Endothelial cell of umbilical vein (primary cell): Measurements from ENCODE around the gene MELTF. TPM values are rescaled to one million over a fixed set of nuclear protein-coding genes. Genes with fewer than 3 reads are reported as not detected.

ENCODE experiments used
- BruUV-seq: library from RNA; stranded (reverse); fragments of 400-500 nt; replicated peaks from 2 replicates; lab custom pipeline; 2021; lab: Mats Ljungman, UMichigan
- CTCF ChIA-PET: fragments of 300-600, 350-600 bp; sonication (Branson Sonifier 250); formaldehyde crosslinking; loops from one replicate; lab custom pipeline; 2021; ENCODE audit warnings: antibody characterized with exemption, inconsistent platforms; lab: Charles Lee
- POLR2A ChIA-PET: fragments of 300-600, 350-600 bp; sonication (Branson Sonifier 250); formaldehyde crosslinking; loops from one replicate; lab custom pipeline; 2021; ENCODE audit warnings: antibody characterized with exemption, inconsistent platforms; lab: Charles Lee
- DNase-seq: peaks from one replicate; pipeline ENCODE4 v3.0.0-alpha.2; 2011; ENCODE audit warnings: low read depth, low spot score
- FAIRE-seq: peaks from 2 replicates; lab custom pipeline; 2011; peaks lifted over from hg19 to GRCh38; lab: Jason Lieb, UNC
- H2AFZ ChIP-seq: 2 replicates; pipeline ENCODE4 v1.6.0; 2012; ENCODE audit warnings: low read depth, low read length, control low read depth, inconsistent platforms
- H3K27ac ChIP-seq: 2 replicates; pipeline ENCODE4 v1.5.1; 2011; ENCODE audit warnings: low read depth, mild to moderate bottlenecking, control low read depth, low read length, moderate library complexity; ENCODE audit not compliant: insufficient read depth
- H3K27me3 ChIP-seq, 2 experiments: 2 replicates each; pipeline versions ENCODE4 v1.6.0 to v1.6.1; 2011; ENCODE audit warnings: low read length in 2 of 2, mixed read lengths in 1 of 2; ENCODE audit not compliant: control insufficient read depth in 2 of 2, insufficient read depth in 2 of 2
- H3K36me3 ChIP-seq, 2 experiments: 2 replicates in 1 of 2; 3 replicates in 1 of 2; pipeline ENCODE4 v1.5.1; 2011; ENCODE audit warnings: low read length in 2 of 2, mild to moderate bottlenecking in 1 of 2, moderate library complexity in 1 of 2; ENCODE audit not compliant: control insufficient read depth in 2 of 2, insufficient read depth in 2 of 2; ENCODE audit errors: extremely low read depth in 1 of 2
- H3K4me1 ChIP-seq: 3 replicates; pipeline ENCODE4 v1.5.1; 2011; ENCODE audit warnings: mild to moderate bottlenecking, low read length; ENCODE audit not compliant: control insufficient read depth, insufficient read depth; ENCODE audit errors: extremely low read depth
- H3K4me2 ChIP-seq: 2 replicates; pipeline ENCODE4 v1.6.1; 2011; ENCODE audit warnings: low read length, control low read depth, mixed read lengths; ENCODE audit not compliant: insufficient read depth
- H3K4me3 ChIP-seq, 3 experiments: fragments of 200-600 bp in 1 of 3; sonication (generic), shearing (Covaris generic) in 1 of 3; replicated peaks in 1 of 3; 2 replicates each; pipeline ENCODE4 v1.5.1; 2011 to 2016; ENCODE audit warnings: control low read depth in 3 of 3, low read length in 3 of 3, mild to moderate bottlenecking in 2 of 3, inconsistent platforms in 1 of 3, low read depth in 1 of 3, moderate library complexity in 1 of 3; ENCODE audit not compliant: insufficient read depth in 1 of 3
- H3K79me2 ChIP-seq: 2 replicates; pipeline ENCODE4 v1.6.0; 2012; ENCODE audit warnings: low read length, inconsistent platforms; ENCODE audit not compliant: control insufficient read depth, insufficient read depth
- H3K9ac ChIP-seq: replicated peaks from 2 replicates; pipeline ENCODE3; 2011; ENCODE audit warnings: low read length, control low read depth; ENCODE audit not compliant: insufficient read depth; ENCODE audit errors: extremely low read depth
- H3K9me1 ChIP-seq: replicated peaks from 3 replicates; pipeline ENCODE4 v1.6.0; 2011; ENCODE audit warnings: mild to moderate bottlenecking, low read length; ENCODE audit not compliant: control insufficient read depth, insufficient read depth; ENCODE audit errors: extremely low read depth
- H3K9me3 ChIP-seq: replicated peaks from 2 replicates; pipeline ENCODE4 v1.5.1; 2012; ENCODE audit warnings: low read length, inconsistent platforms; ENCODE audit not compliant: control insufficient read depth, insufficient read depth
- H4K20me1 ChIP-seq: replicated peaks from 2 replicates; pipeline ENCODE3; 2011; ENCODE audit warnings: mild to moderate bottlenecking, low read length; ENCODE audit not compliant: control insufficient read depth, insufficient read depth; ENCODE audit errors: extremely low read depth
- CTCF ChIP-seq, 2 donors: IDR thresholded peaks; 1 replicate in 1 of 2; 2 replicates in 1 of 2; pipeline ENCODE4 v1.5.1; 2011; ENCODE audit warnings: low read length in 2 of 2, mild to moderate bottlenecking in 2 of 2, moderate library complexity in 2 of 2, control low read depth in 1 of 2, inconsistent platforms in 1 of 2, low read depth in 1 of 2; ENCODE audit not compliant: insufficient read depth in 1 of 2; ENCODE audit errors: extremely low read depth in 1 of 2
- EZH2 ChIP-seq: IDR thresholded peaks from 2 replicates; pipeline ENCODE4 v1.6.1; 2012; ENCODE audit warnings: borderline replicate concordance, low read depth, mild to moderate bottlenecking, moderate library complexity, low read length, inconsistent platforms; ENCODE audit not compliant: severe bottlenecking
- JUN ChIP-seq: IDR thresholded peaks from 2 replicates; pipeline ENCODE4 v1.6.1; 2011; ENCODE audit warnings: borderline replicate concordance, low read depth; ENCODE audit not compliant: insufficient read length, insufficient read depth
- MAX ChIP-seq: IDR thresholded peaks from 2 replicates; pipeline ENCODE4 v1.6.1; 2011; ENCODE audit not compliant: insufficient read depth, insufficient read length
- POLR2A ChIP-seq: IDR thresholded peaks from 2 replicates; pipeline ENCODE4 v1.6.1; 2012; ENCODE audit warnings: low read depth, mild to moderate bottlenecking, control low read depth, low read length
- dilution Hi-C: fragments of 300-500 bp; cut with MboI; formaldehyde crosslinking; loops from one replicate; pipeline ENCODE4 v1.15.0; 2019; ENCODE audit warnings: low sequenced_read_pairs; ENCODE audit not compliant: extremely low pct_ligation_motif_present
- intact Hi-C: fragments of 100-400 bp; cut with micrococcal nuclease; formaldehyde crosslinking; loops from one replicate; pipeline ENCODE4 v1.10.0; 2022
- polyA plus RNA-seq, 4 experiments: library from polyadenylated mRNA; depleted of rRNA in 3 of 4; stranded (reverse) in 3 of 4; unstranded in 1 of 4; fragments of >200 nt; gene quantifications; 2 replicates each; pipeline versions ENCODE4 v1.2.1 to v1.2.3, GENCODE V29; 2011 to 2012; ENCODE audit warnings: missing spikeins in 1 of 4
- total RNA-seq: library from RNA; stranded (reverse); gene quantifications from 2 replicates; pipeline ENCODE4 v1.2.3, GENCODE V29; 2021

MELTF gene
- total and polyA plus RNA-seq, 2 donors (not counting 3 experiments of a cell fraction or from before 2014, with no cell fraction given), result 0.59 to 2.3 TPM

- FAIRE-seq (no peak), DNase-seq (no peak)
- Histone ChIP-seq H3K9me1 (no peaks in the 10 kb centered on the region), H4K20me1 (no peaks in the 10 kb centered on the region), H3K27ac (no peak overlapping the region), H3K36me3 (no peaks in the 10 kb centered on the region), H3K27me3 (peaks cover 14 to 27% of the 10 kb centered on the region in 2 experiments), H3K79me2 (no peaks in the 10 kb centered on the region), H3K9me3 (no peaks in the 10 kb centered on the region), H3K4me1 (no peaks in the 10 kb centered on the region), H3K4me2 (no peak overlapping the region), H3K9ac (no peak overlapping the region), H3K4me3 (no peak overlapping the region), H2AFZ (no peak overlapping the region)
- BruUV-seq, result no TSS peak
- dilution Hi-C loops, result no loop called here
- CTCF ChIA-PET, result interaction anchor here (0.8 to 1.5 kb wide), 3 partner anchors 9 to 16 kb away, joined by 3 to 4 read pairs (median 3); no protein-coding TSS in a partner anchor
- intact Hi-C loops, result no loop called here
- POLR2A ChIA-PET, result no interaction called here
- TF ChIP-seq EZH2 (peak; percentile 1), POLR2A (no peak)
These were observed 10.6 kb downstream of the MELTF start for GRCh38 chr3:197019021-197019420.

- Histone ChIP-seq H3K9me3 (no peaks in the 10 kb centered on the region), H2AFZ (no peak overlapping the region), H3K9me1 (no peaks in the 10 kb centered on the region), H3K79me2 (no peaks in the 10 kb centered on the region), H3K27me3 (peaks cover 11 to 18% of the 10 kb centered on the region in 2 experiments), H3K27ac (no peak overlapping the region), H3K4me3 (no peak overlapping the region), H3K4me1 (no peaks in the 10 kb centered on the region), H3K4me2 (no peak overlapping the region), H4K20me1 (no peaks in the 10 kb centered on the region), H3K9ac (no peak overlapping the region), H3K36me3 (no peaks in the 10 kb centered on the region)
- intact Hi-C loops, result no loop called here
- POLR2A ChIA-PET, result no interaction called here
- no TSS peak for BruUV-seq
- CTCF ChIA-PET, result interaction anchor here (1.5 to 2.0 kb wide), 3 partner anchors 10 to 14 kb away, joined by 5 to 10 read pairs (median 8); partner anchors contain the start of gene MELTF
- DNase-seq, result no peak
- dilution Hi-C loops, result no loop called here
- TF ChIP-seq CTCF (IDR thresholded peaks at IDR 0.05; ENCODE audit: extremely low read depth in 1 of 2, insufficient read depth in 1 of 2, low read depth in 1 of 2, low read length in 2 of 2), result no peak
- TF ChIP-seq JUN, result no peak
- no peak for TF ChIP-seq MAX
- no peak for TF ChIP-seq EZH2
- no peak for FAIRE-seq
These were observed 12.6 kb downstream of the MELTF start for GRCh38 chr3:197017003-197017402.
